HepG2 (cell line): Measurements from ENCODE around the gene TMEM134. TPM values are rescaled to one million over a fixed set of nuclear protein-coding genes. Genes with fewer than 3 reads are reported as not detected.
A peak's percentile ranks its signal among the peaks of the same experiment; 100 is the strongest.

Experiments used
- ATAC-seq: fragments of 200-7000 bp; cut with Tn5 transposase; 3 replicates; pipeline ENCODE4 v1.9.1; 2020; ENCODE audit warnings: mild to moderate bottlenecking, moderate library complexity
- BruUV-seq: library from RNA; stranded (reverse); fragments of 400-500 nt; replicated peaks from 2 replicates; lab custom pipeline; 2021; lab: Mats Ljungman, UMichigan
- CTCF ChIA-PET: fragments of 300-600 bp; formaldehyde crosslinking; extraction: SDS; loops from one replicate; lab custom pipeline; 2021; ENCODE audit warnings: low total read pairs, inconsistent platforms, low intra/inter-chr PET ratio; lab: Yijun Ruan, JAX
- POLR2A ChIA-PET: fragments of 350-600 bp; sonication (Branson Sonifier 250); formaldehyde crosslinking; loops from one replicate; lab custom pipeline; 2020; ENCODE audit warnings: antibody characterized with exemption, inconsistent platforms; lab: Yijun Ruan, JAX
- DNase-seq: peaks from one replicate; pipeline ENCODE4 v3.0.0-alpha.2; 2015; ENCODE audit warnings: low spot score
- FAIRE-seq: peaks from 3 replicates; lab custom pipeline; 2011; peaks lifted over from hg19 to GRCh38; lab: Jason Lieb, UNC
- H2AFZ ChIP-seq: one replicate; pipeline ENCODE4 v1.6.1; 2011; ENCODE audit warnings: low read length, inconsistent platforms
- H3K27ac ChIP-seq: fragments of 300-600 bp; 3 replicates; pipeline ENCODE4 v1.8.0; 2011; ENCODE audit warnings: mixed run types, mild to moderate bottlenecking, mixed read lengths, low read length, inconsistent platforms; ENCODE audit not compliant: insufficient read depth; ENCODE audit errors: extremely low read length
- H3K27me3 ChIP-seq, 2 experiments: fragments of 200-600 bp in 1 of 2; 2 replicates in 1 of 2; 3 replicates in 1 of 2; pipeline versions ENCODE4 v1.6.0 to v1.8.0; 2011; ENCODE audit warnings: low read length in 2 of 2, mild to moderate bottlenecking in 2 of 2, moderate library complexity in 2 of 2, inconsistent platforms in 1 of 2; ENCODE audit not compliant: insufficient read depth in 2 of 2, control insufficient read depth in 1 of 2
- H3K36me3 ChIP-seq, 2 experiments: fragments of 200-600 bp in 1 of 2; replicated peaks in 1 of 2; 2 replicates in 1 of 2; 3 replicates in 1 of 2; pipeline versions ENCODE4 v1.5.1 to v1.8.0; 2011; ENCODE audit warnings: low read length in 2 of 2, inconsistent platforms in 1 of 2; ENCODE audit not compliant: insufficient read depth in 2 of 2, control insufficient read depth in 1 of 2
- H3K4me1 ChIP-seq: 2 replicates; pipeline ENCODE4 v1.5.1; 2012; ENCODE audit warnings: low read length, inconsistent platforms; ENCODE audit not compliant: insufficient read depth
- H3K4me2 ChIP-seq: 2 replicates; pipeline ENCODE4 v1.6.0; 2011; ENCODE audit warnings: low read depth, low read length, inconsistent platforms
- H3K4me3 ChIP-seq, 3 experiments: fragments of 200-600 bp in 1 of 3; sonication (generic), shearing (Covaris generic) in 1 of 3; replicated peaks in 1 of 3; 2 replicates each; pipeline ENCODE4 v1.5.1; 2011 to 2016; ENCODE audit warnings: low read length in 3 of 3, inconsistent platforms in 2 of 3, low read depth in 2 of 3, mild to moderate bottlenecking in 2 of 3, control low read depth in 1 of 3, mixed read lengths in 1 of 3; ENCODE audit not compliant: insufficient read depth in 1 of 3
- H3K79me2 ChIP-seq: one replicate; pipeline ENCODE4 v1.6.1; 2011; ENCODE audit warnings: low read length, inconsistent platforms; ENCODE audit not compliant: insufficient read depth
- H3K9ac ChIP-seq: 2 replicates; pipeline ENCODE4 v1.6.0; 2011; ENCODE audit warnings: mild to moderate bottlenecking, low read depth, low read length, inconsistent platforms; ENCODE audit not compliant: insufficient read depth
- H3K9me3 ChIP-seq: 2 replicates; pipeline ENCODE4 v1.5.1; 2012; ENCODE audit warnings: mild to moderate bottlenecking, low read length
- H4K20me1 ChIP-seq: 2 replicates; pipeline ENCODE4 v1.6.0; 2011; ENCODE audit warnings: inconsistent platforms, mild to moderate bottlenecking, low read length, moderate library complexity; ENCODE audit not compliant: insufficient read depth
- IKZF4 ChIP-seq: sonication (generic); formaldehyde crosslinking; IDR thresholded peaks from 2 replicates; pipeline ENCODE4 v1.5.1; 2020; ENCODE audit warnings: borderline replicate concordance, mild to moderate bottlenecking, low read depth, missing genetic modification reagents; ENCODE audit errors: not compliant biosample characterization
- KLF15 ChIP-seq: sonication (generic); formaldehyde crosslinking; IDR thresholded peaks from 2 replicates; pipeline ENCODE4 v1.8.1; 2023; ENCODE audit warnings: borderline replicate concordance, mild to moderate bottlenecking, inconsistent platforms, missing genetic modification reagents, mixed read lengths
- MAFF ChIP-seq: IDR thresholded peaks from 2 replicates; pipeline ENCODE4 v1.6.1; 2011; ENCODE audit warnings: low read depth, low read length, improper control_type of control experiment
- PBX2 ChIP-seq: IDR thresholded peaks from 2 replicates; pipeline ENCODE4 v1.6.1; 2016; ENCODE audit warnings: control low read depth
- ZBTB33 ChIP-seq: sonication (generic); formaldehyde crosslinking; IDR thresholded peaks from 2 replicates; pipeline ENCODE4 v1.4.0; 2020; ENCODE audit warnings: missing genetic modification reagents
- ZKSCAN8 ChIP-seq: IDR thresholded peaks from 2 replicates; pipeline ENCODE4 v1.6.1; 2016; ENCODE audit warnings: borderline replicate concordance, missing genetic modification reagents, missing compliant biosample characterization
- ZNF180 ChIP-seq: sonication (generic); formaldehyde crosslinking; IDR thresholded peaks from 2 replicates; pipeline ENCODE4 v1.4.0; 2020; ENCODE audit warnings: low read depth, missing genetic modification reagents, borderline replicate concordance
- ZNF3 ChIP-seq: IDR thresholded peaks from 2 replicates; pipeline ENCODE4 v1.7.0; 2017; ENCODE audit warnings: inconsistent platforms
- ZNF30 ChIP-seq: sonication (generic); formaldehyde crosslinking; IDR thresholded peaks from 2 replicates; pipeline ENCODE4 v1.5.0; 2020; ENCODE audit warnings: mild to moderate bottlenecking, missing genetic modification reagents
- ZNF572 ChIP-seq: sonication (generic); formaldehyde crosslinking; IDR thresholded peaks from 2 replicates; pipeline ENCODE4 v1.5.1; 2020; ENCODE audit warnings: mild to moderate bottlenecking, missing genetic modification reagents
- WGBS: methylation state at CpG from one replicate; pipeline ENCODE4 v1.1.6; 2017; ENCODE audit warnings: low lambda C conversion rate; 5-methylcytosine and 5-hydroxymethylcytosine counted together
- in situ Hi-C: cut with HindIII; loops from 2 replicates; pipeline ENCODE4 v1.10.0; 2017; ENCODE audit warnings: low pct_unique_long_range_greater_than_20kb; ENCODE audit not compliant: extremely low pct_ligation_motif_present
- intact Hi-C: fragments of 100-400 bp; cut with micrococcal nuclease; formaldehyde crosslinking; loops from one replicate; pipeline ENCODE4 v1.10.0; 2022; ENCODE audit not compliant: unreplicated experiment
- polyA plus RNA-seq, 8 experiments: library from polyadenylated mRNA; depleted of rRNA in 3 of 8; stranded (reverse) in 7 of 8; unstranded in 1 of 8; fragments of >200 nt; fragmentation: Illumina TruSeq in 4 of 8; extraction: Trizol in 4 of 8; gene quantifications; 2 replicates each; pipeline versions ENCODE4 v1.2.1 to v1.2.3, GENCODE V29; 2011 to 2016; ENCODE audit warnings: low read depth in 4 of 8, missing spikeins in 1 of 8, mixed read lengths in 1 of 8; ENCODE audit not compliant: insufficient read depth in 1 of 8
- total RNA-seq, 5 experiments: library from RNA; depleted of rRNA; stranded (reverse); fragments of >200 nt; fragmentation: Illumina TruSeq; extraction: Trizol; gene quantifications; 2 replicates each; pipeline ENCODE4 v1.2.3, GENCODE V29; 2016; ENCODE audit warnings: low read depth in 1 of 5
- TF ChIP-seq, protein P1 (sequence below): sonication (generic); formaldehyde crosslinking; IDR thresholded peaks from 2 replicates; pipeline ENCODE4 v1.4.0; 2020; ENCODE audit warnings: missing genetic modification reagents

TMEM134 gene
- total and polyA plus RNA-seq, 2 of the 13 experiments (the other 11 are each of a cell fraction or from before 2014, with no cell fraction given), result 6.9 to 26.9 TPM

DNA sequence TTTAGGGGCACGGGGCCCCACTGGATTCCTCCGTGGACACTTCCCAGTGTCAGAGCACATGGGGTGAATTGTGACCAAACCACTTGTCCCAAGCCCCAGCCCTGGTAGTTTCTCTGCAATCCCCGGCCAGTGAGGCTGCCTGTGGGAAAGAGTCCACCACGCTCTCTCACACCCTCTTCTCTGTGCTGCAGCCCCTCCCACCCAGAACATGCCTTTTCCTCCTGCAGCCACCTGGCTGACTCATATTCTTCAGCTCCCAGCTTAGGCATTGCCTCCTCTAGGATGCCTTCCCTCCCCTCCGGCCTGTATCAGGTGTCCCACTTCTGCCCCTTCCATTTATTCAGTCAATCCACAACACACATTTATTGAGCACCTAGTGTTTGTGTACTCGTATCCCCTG, 46.2 kb downstream of the TMEM134 start:
- no peak for FAIRE-seq
- Histone ChIP-seq H3K27me3 (peaks cover 3 to 20% of the 10 kb centered on the region in 2 experiments; a peak in 3 of 5 replicates), H3K27ac (no peak overlapping the region), H3K9me3 (no peaks in the 10 kb centered on the region), H3K36me3 (no peaks in the 10 kb centered on the region), H3K4me3 (no peak overlapping the region), H3K4me2 (peak overlapping the region; percentile 2; the same call in 1 of the 2 replicates), H4K20me1 (no peaks in the 10 kb centered on the region), H3K9ac (no peak overlapping the region), H3K4me1 (peaks cover 57% of the 10 kb centered on the region), H2AFZ (no peak overlapping the region), H3K79me2 (no peaks in the 10 kb centered on the region)
- TF ChIP-seq, protein P1, sequence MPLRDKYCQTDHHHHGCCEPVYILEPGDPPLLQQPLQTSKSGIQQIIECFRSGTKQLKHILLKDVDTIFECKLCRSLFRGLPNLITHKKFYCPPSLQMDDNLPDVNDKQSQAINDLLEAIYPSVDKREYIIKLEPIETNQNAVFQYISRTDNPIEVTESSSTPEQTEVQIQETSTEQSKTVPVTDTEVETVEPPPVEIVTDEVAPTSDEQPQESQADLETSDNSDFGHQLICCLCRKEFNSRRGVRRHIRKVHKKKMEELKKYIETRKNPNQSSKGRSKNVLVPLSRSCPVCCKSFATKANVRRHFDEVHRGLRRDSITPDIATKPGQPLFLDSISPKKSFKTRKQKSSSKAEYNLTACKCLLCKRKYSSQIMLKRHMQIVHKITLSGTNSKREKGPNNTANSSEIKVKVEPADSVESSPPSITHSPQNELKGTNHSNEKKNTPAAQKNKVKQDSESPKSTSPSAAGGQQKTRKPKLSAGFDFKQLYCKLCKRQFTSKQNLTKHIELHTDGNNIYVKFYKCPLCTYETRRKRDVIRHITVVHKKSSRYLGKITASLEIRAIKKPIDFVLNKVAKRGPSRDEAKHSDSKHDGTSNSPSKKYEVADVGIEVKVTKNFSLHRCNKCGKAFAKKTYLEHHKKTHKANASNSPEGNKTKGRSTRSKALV (CRISPR knock-in tag), result no peak
- TF ChIP-seq ZNF572 (no peak), ZNF3 (CRISPR knock-in tag) (peak; percentile 32; the same call in 1 of the 2 replicates), ZNF180 (no peak), ZKSCAN8 (CRISPR knock-in tag) (0 out of 2 replicates have a peak, but pooled peaks have one; percentile 19)
- ChIA-PET CTCF (no interaction called here), POLR2A (interaction anchor here (7.4 kb wide), 1 partner anchor 20 kb away, joined by 78 read pairs; the partner anchor contains the start of genes PPP1CA and TBC1D10C)
- WGBS, result 43% methylated on average over 2 of the region's 6 CpGs
- in situ Hi-C loops (no loop called here), intact Hi-C loops (no loop called here)
- DNase-seq, result no peak
- no peak for ATAC-seq
- BruUV-seq, result no TSS peak

DNA sequence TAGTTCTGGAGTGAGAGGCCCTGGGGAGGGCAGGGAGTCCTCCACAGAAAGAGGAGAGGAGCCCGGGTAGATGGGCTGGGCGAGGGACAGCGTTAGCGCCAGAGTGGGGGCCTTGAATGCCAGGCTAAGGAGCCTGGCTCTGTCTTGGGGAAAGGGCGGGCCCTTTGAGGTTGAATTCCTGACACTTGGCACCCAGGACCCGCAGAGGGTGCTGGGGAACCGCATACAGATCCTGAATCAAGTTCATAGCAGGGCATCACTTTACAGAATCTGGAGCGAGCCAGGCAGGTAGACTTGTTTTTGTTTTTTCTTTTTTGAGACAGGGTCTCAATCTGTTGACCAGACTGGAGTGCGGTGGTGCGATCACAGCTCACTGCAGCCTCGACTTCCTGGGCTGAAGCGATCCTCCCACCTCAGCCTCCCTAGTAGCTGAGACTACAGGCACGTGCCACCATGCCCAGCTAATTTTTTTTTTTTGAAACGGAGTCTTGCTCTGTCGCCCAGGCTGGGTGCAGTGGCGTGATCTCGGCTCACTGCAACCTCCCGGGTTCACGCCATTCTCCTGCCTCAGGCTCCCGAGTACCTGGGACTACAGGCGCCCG, 47.5 kb downstream of the TMEM134 start:
- H3K27ac ChIP-seq, result no peak overlapping the region
- WGBS, result 58% methylated on average over 19 of the region's 22 CpGs
- H3K27me3 ChIP-seq, result peaks cover 3 to 29% of the 10 kb centered on the region in 2 experiments; a peak in 3 of 5 replicates
- TF ChIP-seq PBX2, result no peak
- TF ChIP-seq ZNF30 (CRISPR knock-in tag), result no peak
- no peak for TF ChIP-seq ZBTB33
- TF ChIP-seq MAFF, result no peak
- TF ChIP-seq IKZF4 (CRISPR knock-in tag), result no peak
- TF ChIP-seq KLF15, result no peak

More for the DNA sequence above, 47.5 kb downstream of the TMEM134 start:
- peaks cover 62% of the 10 kb centered on the region for H3K4me1 ChIP-seq
- ChIA-PET POLR2A (interaction anchor here (0.8 to 7.4 kb wide), 4 partner anchors 10 to 55 kb away, joined by 4 to 78 read pairs (median 6); partner anchors contain the start of genes PPP1CA and TBC1D10C), CTCF (no interaction called here)
- no peaks in the 10 kb centered on the region for H3K36me3 ChIP-seq
- H3K4me2 ChIP-seq, result peak overlapping the region; percentile 70
- H2AFZ ChIP-seq, result no peak overlapping the region
- H3K9me3 ChIP-seq, result no peaks in the 10 kb centered on the region
- peak overlapping the region; percentile 28 to 70 (median 30); a peak in 4 of 6 replicates for H3K4me3 ChIP-seq
- no peak for DNase-seq
- no TSS peak for BruUV-seq
- no peaks in the 10 kb centered on the region for H3K79me2 ChIP-seq
- intact Hi-C loops, result no loop called here
- no peak for ATAC-seq
- no peaks in the 10 kb centered on the region for H4K20me1 ChIP-seq
- H3K9ac ChIP-seq, result no peak overlapping the region
- no peak for FAIRE-seq
- in situ Hi-C loops, result no loop called here
